GM19438 (cell line): ENCODE data around the gene CARMIL1.
"Not testable (repeated sequence)": the region's sequence is repeated elsewhere in the genome, so short reads cannot be mapped to it uniquely, and the experiment has no call there.

ENCODE experiments used
- ATAC-seq: cut with Tn5 transposase; IDR thresholded peaks from one replicate; pipeline ENCODE4 v1.9.1; 2021; ENCODE audit warnings: low read depth; ENCODE audit not compliant: unreplicated experiment

The CARMIL1 gene

GRCh38 chr6:25431306-25431974 is 152.3 kb downstream of the CARMIL1 start:
- no peak for ATAC-seq

- no peak for ATAC-seq
These were observed 152.8 kb downstream of the CARMIL1 start for GRCh38 chr6:25431975-25432307.

GRCh38 chr6:25434921-25435320 is 155.7 kb downstream of the CARMIL1 start:
- ATAC-seq, result no peak

- no peak for ATAC-seq
These were observed 156.3 kb downstream of the CARMIL1 start for GRCh38 chr6:25435416-25435985.

- ATAC-seq, result no peak
These were observed 157.6 kb downstream of the CARMIL1 start for GRCh38 chr6:25436760-25437159.

GRCh38 chr6:25439368-25439767 is 160.2 kb downstream of the CARMIL1 start:
- ATAC-seq, result no peak

- ATAC-seq, result no peak
These were observed 162.6 kb downstream of the CARMIL1 start for GRCh38 chr6:25441663-25442270.

- ATAC-seq, result no peak
These were observed 163.7 kb downstream of the CARMIL1 start for GRCh38 chr6:25442898-25443297.

- not testable (repeated sequence) for ATAC-seq
These were observed 165.3 kb downstream of the CARMIL1 start for GRCh38 chr6:25444521-25444920.

- no peak for ATAC-seq
These were observed 167.8 kb downstream of the CARMIL1 start for GRCh38 chr6:25446830-25447569.

GRCh38 chr6:25447570-25447929 is 168.4 kb downstream of the CARMIL1 start:
- no peak for ATAC-seq

- no peak for ATAC-seq
These were observed 169.9 kb downstream of the CARMIL1 start for GRCh38 chr6:25448965-25449538.

- no peak for ATAC-seq
These were observed 170.6 kb downstream of the CARMIL1 start for GRCh38 chr6:25449774-25450173.

GRCh38 chr6:25450469-25451198 is 171.5 kb downstream of the CARMIL1 start:
- ATAC-seq, result no peak

- ATAC-seq, result no peak
These were observed 172.9 kb downstream of the CARMIL1 start for GRCh38 chr6:25452031-25452430.

GRCh38 chr6:25453288-25453687 is 174.1 kb downstream of the CARMIL1 start:
- no peak for ATAC-seq

- no peak for ATAC-seq
These were observed 175.0 kb downstream of the CARMIL1 start for GRCh38 chr6:25454136-25454535.

- ATAC-seq, result no peak
These were observed 177.3 kb downstream of the CARMIL1 start for GRCh38 chr6:25456249-25457040.

- no peak for ATAC-seq
These were observed 178.3 kb downstream of the CARMIL1 start for GRCh38 chr6:25457516-25457915.

- ATAC-seq, result no peak
These were observed 179.3 kb downstream of the CARMIL1 start for GRCh38 chr6:25458485-25458884.
